Naive thymus-derived CD4-positive, alpha-beta T cell (primary cell): ENCODE data around the gene ARHGAP9. TPM values are rescaled to one million over a fixed set of nuclear protein-coding genes. Genes with fewer than 3 reads are reported as not detected.

ENCODE experiments used
- ATAC-seq: fragments of 150-1000 bp; cut with Tn5 transposase; 2 replicates; pipeline ENCODE4 v1.10.0; 2021; ENCODE audit warnings: mild to moderate bottlenecking, moderate library complexity
- CTCF ChIA-PET: fragments of 350-600 bp; sonication (Branson Sonifier 250); formaldehyde crosslinking; loops from one replicate; lab custom pipeline; 2021; ENCODE audit warnings: antibody characterized with exemption; lab: Charles Lee
- POLR2A ChIA-PET: fragments of 350-600 bp; sonication (Branson Sonifier 250); formaldehyde crosslinking; loops from one replicate; lab custom pipeline; 2021; ENCODE audit warnings: antibody characterized with exemption, inconsistent platforms; lab: Charles Lee
- DNase-seq, 9 donors: peaks; one replicate each; pipeline versions ENCODE4 v3.0.0 to v3.0.0-alpha.2; 2020 to 2022; ENCODE audit warnings: mixed read lengths in 1 of 9
- H3K27ac ChIP-seq: one replicate; pipeline ENCODE4 v1.7.0; 2013; ENCODE audit warnings: mild to moderate bottlenecking, low read depth, low read length, moderate library complexity
- H3K27me3 ChIP-seq, 2 donors: one replicate each; pipeline ENCODE4 v1.7.0; 2013; ENCODE audit warnings: low read length in 2 of 2, mild to moderate bottlenecking in 2 of 2, moderate library complexity in 2 of 2; ENCODE audit not compliant: control insufficient read depth in 2 of 2, insufficient read depth in 2 of 2
- H3K36me3 ChIP-seq, 3 experiments: 1 replicate in 2 of 3; 2 replicates in 1 of 3; pipeline ENCODE4 v1.7.0; 2013; ENCODE audit warnings: low read length in 3 of 3, mild to moderate bottlenecking in 3 of 3, moderate library complexity in 1 of 3; ENCODE audit not compliant: insufficient read depth in 3 of 3, control insufficient read depth in 2 of 3
- H3K4me1 ChIP-seq, 2 donors: one replicate each; pipeline ENCODE4 v1.7.0; 2013; ENCODE audit warnings: low read length in 2 of 2, mild to moderate bottlenecking in 2 of 2, moderate library complexity in 1 of 2; ENCODE audit not compliant: control insufficient read depth in 2 of 2, insufficient read depth in 2 of 2
- H3K4me3 ChIP-seq: 2 replicates; pipeline ENCODE4 v1.7.0; 2013; ENCODE audit warnings: mild to moderate bottlenecking, low read length
- H3K9me3 ChIP-seq, 3 experiments: 1 replicate in 2 of 3; 2 replicates in 1 of 3; pipeline ENCODE4 v1.7.0; 2013; ENCODE audit warnings: low read length in 3 of 3; ENCODE audit not compliant: control insufficient read depth in 2 of 3
- H3K27ac Mint-ChIP-seq, 9 donors: one replicate each; pipeline ENCODE4 v1.8.0; 2020 to 2022; ENCODE audit warnings: mixed read lengths in 9 of 9, mild to moderate bottlenecking in 8 of 9, moderate library complexity in 5 of 9, inconsistent platforms in 2 of 9
- H3K27me3 Mint-ChIP-seq, 5 donors: one replicate each; pipeline ENCODE4 v1.8.0; 2021 to 2022; ENCODE audit warnings: mixed read lengths in 5 of 5, mild to moderate bottlenecking in 1 of 5
- H3K36me3 Mint-ChIP-seq, 5 donors: one replicate each; pipeline ENCODE4 v1.8.0; 2020 to 2022; ENCODE audit warnings: mixed read lengths in 5 of 5, mild to moderate bottlenecking in 3 of 5, inconsistent platforms in 1 of 5
- H3K4me1 Mint-ChIP-seq, 7 donors: one replicate each; pipeline ENCODE4 v1.8.0; 2020 to 2022; ENCODE audit warnings: mixed read lengths in 7 of 7, mild to moderate bottlenecking in 3 of 7, inconsistent platforms in 1 of 7
- H3K4me3 Mint-ChIP-seq, 10 donors: one replicate each; pipeline ENCODE4 v1.8.0; 2020 to 2022; ENCODE audit warnings: mild to moderate bottlenecking in 10 of 10, mixed read lengths in 10 of 10, moderate library complexity in 6 of 10, inconsistent platforms in 2 of 10
- H3K9me3 Mint-ChIP-seq, 11 donors: one replicate each; pipeline ENCODE4 v1.8.0; 2020 to 2022; ENCODE audit warnings: mixed read lengths in 11 of 11, mild to moderate bottlenecking in 4 of 11, inconsistent platforms in 1 of 11, moderate library complexity in 1 of 11
- intact Hi-C, 2 donors: fragments of 100-400 bp; cut with micrococcal nuclease; formaldehyde crosslinking; loops; one replicate each; pipeline ENCODE4 v1.15.1; 2023
- polyA plus RNA-seq, 2 donors: library from polyadenylated mRNA; unstranded; fragments of 300-500 nt; fragmentation: Illumina TruSeq; gene quantifications; one replicate each; pipeline ENCODE4 v1.2.3, GENCODE V29; 2021
- total RNA-seq, 6 experiments: library from RNA in 5 of 6; stranded (reverse) in 5 of 6; gene quantifications; 1 replicate in 5 of 6; 2 replicates in 1 of 6; pipeline ENCODE4 v1.2.3 and lab custom pipeline; 2021 to 2026

Gene ARHGAP9
- total and polyA plus RNA-seq, 7 experiments from 2014 or later = 198 to 366 (median 329) TPM

GRCh38 chr12:57487055-57487596 lies 7.5 kb upstream of the ARHGAP9 start:
- peak overlapping the region; percentile 86 for H3K27ac ChIP-seq
- ChIA-PET CTCF (interaction anchor here (0.7 to 1.2 kb wide), 2 partner anchors 10 to 46 kb away, joined by 3 to 9 read pairs; no protein-coding TSS in a partner anchor), POLR2A (interaction anchor here (0.9 to 6.7 kb wide), 6 partner anchors 9 to 112 kb away, joined by 3 to 52 read pairs (median 5); partner anchors contain the start of gene ARHGAP9)
- peaks cover 17 to 21% of the 10 kb centered on the region in 2 donors for H3K4me1 ChIP-seq
- no peak overlapping the region for H3K4me3 ChIP-seq
- Mint-ChIP-seq H3K9me3 (no peaks in the 10 kb centered on the region), H3K27me3 (peaks cover 0 to 2% (median 0%) of the 10 kb centered on the region in 5 donors), H3K27ac (peak overlapping the region; percentile 86 to 99 (median 96)), H3K4me1 (peaks cover 21 to 48% (median 39%) of the 10 kb centered on the region in 7 donors), H3K36me3 (peaks cover 7 to 21% (median 17%) of the 10 kb centered on the region in 5 donors), H3K4me3 (peak overlapping the region in 7 of 10 donors; percentile 89 to 100 (median 97))
- no peaks in the 10 kb centered on the region for H3K9me3 ChIP-seq
- peaks cover 0 to 35% (median 10%) of the 10 kb centered on the region in 3 experiments for H3K36me3 ChIP-seq
- DNase-seq (no peak), ATAC-seq (no peak)
- H3K27me3 ChIP-seq = no peaks in the 10 kb centered on the region
- intact Hi-C loops = loop anchor here (1.0 to 5.0 kb wide), 9 partner anchors 8 to 1370 kb away; partner anchors contain the start of genes R3HDM2 (in 2 of the 2), ARHGAP9 (in 1 of the 2), CDK4 (in 1 of the 2) and DCTN2 (in 1 of the 2)

- Histone ChIP-seq H3K4me1 (peaks cover 25 to 33% of the 10 kb centered on the region in 2 donors), H3K4me3 (no peak overlapping the region), H3K27ac (no peak overlapping the region), H3K36me3 (peaks cover 0 to 23% (median under 1%) of the 10 kb centered on the region in 3 experiments), H3K27me3 (no peaks in the 10 kb centered on the region), H3K9me3 (no peaks in the 10 kb centered on the region)
- Mint-ChIP-seq H3K36me3 (peaks cover 0 to 16% (median 9%) of the 10 kb centered on the region in 5 donors), H3K9me3 (peaks cover 0 to 2% (median 0%) of the 10 kb centered on the region in 11 donors), H3K27ac (peak overlapping the region in 5 of 9 donors; percentile 31 to 85 (median 56)), H3K4me1 (peaks cover 27 to 56% (median 48%) of the 10 kb centered on the region in 7 donors), H3K4me3 (no peak overlapping the region), H3K27me3 (peaks cover 0 to 2% (median 0%) of the 10 kb centered on the region in 5 donors)
- no peak for DNase-seq
- ChIA-PET CTCF (interaction anchor here (0.7 to 1.1 kb wide), 4 partner anchors 8 to 45 kb away, joined by 3 to 10 read pairs (median 4); no protein-coding TSS in a partner anchor), POLR2A (interaction anchor here (0.9 to 6.7 kb wide), 3 partner anchors 8 to 56 kb away, joined by 3 to 52 read pairs (median 4); partner anchors contain the start of gene ARHGAP9)
- ATAC-seq = no peak
- intact Hi-C loops = loop anchor here (2.0 to 5.0 kb wide), 2 partner anchors 55 to 1368 kb away; partner anchors contain the start of genes R3HDM2 (in 2 of the 2), RPL41 (in 1 of the 2) and ZC3H10 (in 1 of the 2)
These were observed 6.0 kb upstream of the ARHGAP9 start for GRCh38 chr12:57485695-57486094.

DNA sequence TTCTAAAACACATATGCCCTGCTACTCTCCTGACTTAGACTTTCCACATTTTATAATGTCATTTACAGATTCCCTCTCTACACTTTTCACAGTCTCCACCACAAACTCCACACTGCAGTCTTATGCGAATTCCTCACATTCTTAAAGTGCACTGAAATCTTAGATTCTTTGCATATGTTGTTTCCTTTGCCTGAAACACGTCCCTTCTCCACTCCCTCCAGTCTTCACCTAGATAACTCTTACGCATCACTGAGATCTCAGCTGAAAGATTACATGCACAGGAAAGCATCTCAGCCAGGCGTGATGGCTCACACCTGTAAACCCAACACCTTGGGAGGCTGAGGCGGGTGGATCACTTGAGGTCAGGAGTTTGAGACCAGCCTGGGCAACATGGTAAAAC lies 3.8 kb upstream of the ARHGAP9 start:
- Histone ChIP-seq H3K4me1 (peaks cover 37 to 43% of the 10 kb centered on the region in 2 donors), H3K27ac (no peak overlapping the region), H3K36me3 (peaks cover 0 to 4% (median 0%) of the 10 kb centered on the region in 3 experiments), H3K9me3 (no peaks in the 10 kb centered on the region), H3K4me3 (no peak overlapping the region), H3K27me3 (no peaks in the 10 kb centered on the region)
- no peak for ATAC-seq
- H3K27ac Mint-ChIP-seq = peak overlapping the region; percentile 0 to 85 (median 68)
- peaks cover 0 to 2% (median 0%) of the 10 kb centered on the region in 5 donors for H3K27me3 Mint-ChIP-seq
- CTCF ChIA-PET = interaction anchor here (1.2 kb wide), 1 partner anchor 29 kb away, joined by 3 read pairs; the partner anchor contains the start of gene INHBE
- peaks cover 0 to 2% (median 0%) of the 10 kb centered on the region in 11 donors for H3K9me3 Mint-ChIP-seq
- POLR2A ChIA-PET = interaction anchor here (0.6 to 1.5 kb wide), 2 partner anchors 12 to 52 kb away, joined by 3 read pairs; no protein-coding TSS in a partner anchor
- H3K4me3 Mint-ChIP-seq = peak overlapping the region in 3 of 10 donors; percentile 14 to 27 (median 25)
- no peak for DNase-seq
- intact Hi-C loops = no loop called here
- peaks cover 32 to 61% (median 55%) of the 10 kb centered on the region in 7 donors for H3K4me1 Mint-ChIP-seq
- H3K36me3 Mint-ChIP-seq = peaks cover 0 to 9% (median 5%) of the 10 kb centered on the region in 5 donors

DNA sequence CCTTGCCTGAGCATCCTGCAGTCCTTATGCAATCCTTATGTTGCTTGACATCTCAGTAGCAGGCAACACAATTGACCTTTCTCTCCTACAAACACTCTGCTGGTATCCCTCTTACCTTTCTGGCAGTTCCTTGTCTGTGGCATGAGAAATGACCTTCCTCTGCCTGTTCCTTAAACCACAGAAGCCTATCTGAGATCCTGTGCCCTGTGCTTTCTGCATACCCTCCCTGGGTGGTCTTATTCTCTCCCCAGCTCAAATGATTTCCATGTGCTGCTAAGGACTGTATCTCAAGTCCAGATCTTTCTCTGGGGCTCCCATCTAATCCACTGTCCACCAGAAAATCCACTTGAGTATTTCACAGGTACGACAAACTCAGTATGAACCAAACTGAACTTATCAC lies 2.0 kb upstream of the ARHGAP9 start:
- ChIA-PET CTCF (interaction anchor here (1.0 to 9.6 kb wide), 3 partner anchors 21 to 44 kb away, joined by 3 to 101 read pairs (median 4); partner anchors contain the start of genes GLI1 and MBD6), POLR2A (interaction anchor here (0.6 to 2.4 kb wide), 4 partner anchors 16 to 65 kb away, joined by 3 to 14 read pairs (median 6); partner anchors contain the start of gene DCTN2)
- H3K27ac Mint-ChIP-seq = peak overlapping the region; percentile 97 to 100 (median 100)
- Histone ChIP-seq H3K9me3 (no peaks in the 10 kb centered on the region), H3K4me3 (no peak overlapping the region), H3K36me3 (no peaks in the 10 kb centered on the region), H3K27ac (peak overlapping the region; percentile 94), H3K27me3 (no peaks in the 10 kb centered on the region), H3K4me1 (peaks cover 35 to 40% of the 10 kb centered on the region in 2 donors)
- DNase-seq (no peak), ATAC-seq (no peak)
- intact Hi-C loops = no loop called here
- peaks cover 42 to 57% (median 49%) of the 10 kb centered on the region in 7 donors for H3K4me1 Mint-ChIP-seq
- H3K36me3 Mint-ChIP-seq = peaks cover 0 to 10% (median 7%) of the 10 kb centered on the region in 5 donors
- H3K4me3 Mint-ChIP-seq = peak overlapping the region in 8 of 10 donors; percentile 3 to 99 (median 75)
- H3K27me3 Mint-ChIP-seq = no peaks in the 10 kb centered on the region
- peaks cover 0 to 2% (median 0%) of the 10 kb centered on the region in 11 donors for H3K9me3 Mint-ChIP-seq

DNA sequence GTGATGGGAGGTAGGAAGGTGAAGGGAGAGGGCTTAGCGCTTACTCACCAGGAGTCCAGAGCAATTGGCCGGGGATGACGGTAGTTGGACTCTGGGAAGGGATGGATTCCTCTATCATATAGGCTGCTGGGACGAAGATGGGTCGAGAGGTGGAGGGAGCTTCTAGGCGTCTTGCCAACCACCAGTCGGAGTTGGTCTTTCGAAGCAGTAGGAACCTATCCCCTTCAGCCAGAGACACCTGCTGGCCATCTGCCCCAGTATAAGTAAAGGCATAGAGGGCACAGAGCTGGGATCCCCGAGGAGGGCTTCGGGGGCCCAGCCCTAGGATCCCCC lies 657 bp downstream of the ARHGAP9 start:
- Mint-ChIP-seq H3K4me3 (peak overlapping the region; percentile 84 to 100 (median 98)), H3K36me3 (peaks cover 6 to 26% (median 15%) of the 10 kb centered on the region in 5 donors), H3K27me3 (no peaks in the 10 kb centered on the region), H3K27ac (peak overlapping the region; percentile 97 to 100 (median 100)), H3K9me3 (peaks cover 0 to 2% (median 0%) of the 10 kb centered on the region in 11 donors), H3K4me1 (peaks cover 58 to 74% (median 69%) of the 10 kb centered on the region in 7 donors)
- Histone ChIP-seq H3K4me1 (peaks cover 55 to 60% of the 10 kb centered on the region in 2 donors), H3K36me3 (peaks cover 8 to 18% (median 12%) of the 10 kb centered on the region in 3 experiments), H3K27ac (peak overlapping the region; percentile 94), H3K4me3 (peak overlapping the region; percentile 95), H3K9me3 (no peaks in the 10 kb centered on the region), H3K27me3 (no peaks in the 10 kb centered on the region)
- POLR2A ChIA-PET = interaction anchor here (0.8 to 5.9 kb wide), 9 partner anchors 10 to 226 kb away, joined by 3 to 81 read pairs (median 3); partner anchors contain the start of genes DDIT3, GLI1 and MARS1
- intact Hi-C loops = loop anchor here (1.0 to 5.0 kb wide), 6 partner anchors 8 to 392 kb away; partner anchors contain the start of genes NAB2 (in 2 of the 2), OS9 (in 2 of the 2), CDK4 (in 1 of the 2) and DDIT3 (in 1 of the 2)
- no peak for ATAC-seq
- CTCF ChIA-PET = interaction anchor here (9.6 kb wide), 1 partner anchor 19 kb away, joined by 101 read pairs; the partner anchor contains the start of gene GLI1
- DNase-seq = peak in 1 of 9 donors; percentile 12
